Stimulated activated CD4-positive, alpha-beta T cell treated with anti-CD3 and anti-CD28 coated beads, Interleukin-12 subunit alpha, Interleukin-12 subunit beta, amount 100 ng/mL, for 24 hours (primary cell): Measurements from ENCODE around the gene SYNPO2L.
A peak's percentile ranks its signal among the peaks of the same experiment; 100 is the strongest.

Source experiments
- DNase-seq, 2 experiments: peaks; one replicate each; pipeline ENCODE4 v3.0.0-alpha.2; 2020; ENCODE audit warnings: low read depth in 2 of 2

The SYNPO2L gene

DNA sequence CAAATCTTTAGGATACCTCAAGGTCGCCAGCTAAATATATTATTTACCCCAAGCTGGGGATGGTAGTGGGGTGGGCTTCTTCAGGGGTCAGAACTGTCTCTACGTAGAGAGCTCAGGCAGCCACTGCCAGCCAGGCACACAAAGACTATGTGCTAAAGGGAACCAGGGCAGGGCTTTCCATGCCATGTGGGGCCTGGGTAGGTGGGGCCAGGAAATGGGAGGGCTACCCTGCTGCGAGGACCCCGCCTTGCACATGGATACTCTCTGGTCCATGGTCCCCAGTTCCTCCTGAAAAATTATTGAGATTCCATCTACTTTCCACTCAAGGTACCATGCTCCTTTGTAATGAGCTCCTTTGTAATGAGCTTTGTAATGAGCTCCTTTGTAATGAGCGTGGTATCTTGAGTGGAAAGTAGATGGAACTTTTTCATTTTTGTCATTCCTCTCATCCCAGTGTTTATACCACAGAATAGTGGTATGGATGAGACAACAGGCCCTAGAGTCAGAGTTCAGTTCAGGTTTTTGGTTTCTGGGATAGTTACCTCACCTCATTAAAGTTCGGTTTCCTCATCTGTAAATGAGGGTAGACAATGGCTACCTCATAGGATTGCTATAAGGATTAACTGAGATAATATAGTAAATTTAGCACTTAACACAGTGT is 5.8 kb downstream of the SYNPO2L start:
- DNase-seq, result no peak

DNA sequence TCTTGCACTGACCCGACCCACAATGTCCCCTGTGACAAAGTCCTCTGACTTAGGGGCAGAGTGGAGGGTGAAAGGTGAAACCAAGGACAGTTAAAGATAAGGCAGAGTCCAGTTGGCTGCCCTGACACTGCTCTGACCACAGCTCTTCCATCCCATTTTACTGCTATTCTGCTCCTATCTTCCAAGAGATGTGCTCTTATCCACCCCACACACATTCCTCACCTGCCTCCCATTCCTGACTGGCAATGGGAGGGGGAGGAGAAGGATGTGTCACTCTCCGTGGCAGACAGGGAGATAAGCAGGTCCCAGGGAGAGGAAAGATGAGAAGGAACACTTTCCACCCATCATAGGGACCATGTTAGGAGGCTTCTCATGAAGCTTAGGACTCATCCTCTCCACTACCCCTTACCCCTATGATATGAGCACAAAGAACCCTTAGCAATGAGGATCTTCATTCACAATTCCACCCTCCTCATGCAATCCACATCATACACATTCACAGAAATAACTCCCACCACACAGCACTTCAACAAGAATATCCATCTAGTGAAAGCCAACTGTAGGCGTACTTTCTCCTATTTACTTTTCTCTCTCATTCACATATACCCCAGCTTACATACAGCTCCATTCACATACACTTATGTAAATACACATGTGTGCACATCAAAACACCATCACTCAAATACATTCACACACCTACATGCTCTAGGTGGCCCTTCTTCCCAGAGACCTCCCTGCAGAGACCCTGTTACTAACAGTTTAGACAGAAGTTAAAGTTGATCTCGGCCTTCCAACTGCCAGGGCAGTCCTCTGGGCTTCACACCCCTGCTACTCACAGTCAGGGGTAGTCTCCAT is 6.6 kb downstream of the SYNPO2L start:
- DNase-seq, result no peak

DNA sequence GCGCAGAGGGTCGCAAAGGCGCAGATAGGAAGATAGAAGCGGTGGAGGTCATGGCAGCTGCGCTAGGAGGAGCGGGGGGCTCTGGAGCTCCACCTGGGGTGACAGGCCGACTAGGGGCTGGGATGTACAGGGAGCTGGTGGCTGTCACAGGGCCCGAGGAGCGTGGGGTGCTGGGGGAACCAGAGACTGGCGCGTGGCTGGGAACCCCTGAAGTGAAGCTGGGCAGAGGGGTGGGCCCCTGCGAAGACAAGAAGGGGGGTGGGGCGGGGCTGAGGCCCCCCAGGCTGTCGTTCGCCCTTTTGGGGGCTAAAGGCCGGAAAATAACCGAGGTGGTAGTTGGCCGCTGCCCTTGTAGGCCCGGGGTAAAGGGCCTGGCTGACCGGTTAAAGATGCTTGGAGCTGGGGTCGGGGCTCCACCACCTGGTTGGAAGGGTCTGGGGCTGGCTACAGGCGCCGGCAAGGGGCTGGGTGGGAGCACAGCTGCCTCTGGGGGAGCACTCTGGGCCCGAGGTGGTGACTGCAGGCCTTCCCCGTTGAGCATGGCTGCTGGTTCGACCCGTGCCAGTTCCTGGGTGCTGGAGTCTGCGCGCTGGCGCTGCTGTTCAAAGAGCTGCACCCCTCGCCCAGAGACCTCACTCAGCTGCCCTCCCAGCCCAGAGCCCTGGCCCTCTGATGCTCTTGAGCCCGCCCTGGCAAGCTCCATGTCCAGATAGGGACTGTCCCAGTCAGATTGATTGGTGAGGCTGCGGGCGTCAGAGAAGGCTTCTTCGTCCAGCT is 7.8 kb downstream of the SYNPO2L start:
- DNase-seq, result no peak

GRCh38 chr10:73647211-73647874 is 8.5 kb downstream of the SYNPO2L start:
- DNase-seq, result peak in 1 of 2 experiments; percentile 29

DNA sequence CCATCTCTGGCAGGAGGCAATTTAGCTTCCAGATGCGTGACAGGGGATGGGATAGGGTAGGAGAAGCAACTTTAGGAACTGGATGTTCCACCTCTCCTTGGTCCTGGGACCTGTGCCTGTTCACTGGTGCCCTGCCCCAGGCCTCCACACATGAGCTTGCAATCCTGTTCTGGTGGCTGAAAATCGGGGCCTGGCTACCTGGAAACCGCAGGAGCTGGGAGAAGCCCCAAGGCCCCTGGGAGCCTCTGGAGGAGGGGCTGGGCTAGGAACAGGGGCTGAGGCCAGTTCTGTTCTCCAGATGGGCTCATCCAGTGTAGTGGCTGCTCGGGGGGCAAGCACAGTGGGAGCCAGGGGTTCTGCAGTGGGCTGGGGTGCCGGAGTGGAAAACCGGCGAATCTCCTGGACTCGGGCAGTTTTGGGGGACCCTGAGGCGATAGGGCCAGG is 9.2 kb downstream of the SYNPO2L start:
- no peak for DNase-seq

- no peak for DNase-seq
Observed at GRCh38 chr10:73645251-73645650, 10.6 kb downstream of the SYNPO2L start.

- no peak for DNase-seq
Observed at GRCh38 chr10:73644767-73645166, 11.1 kb downstream of the SYNPO2L start.

DNA sequence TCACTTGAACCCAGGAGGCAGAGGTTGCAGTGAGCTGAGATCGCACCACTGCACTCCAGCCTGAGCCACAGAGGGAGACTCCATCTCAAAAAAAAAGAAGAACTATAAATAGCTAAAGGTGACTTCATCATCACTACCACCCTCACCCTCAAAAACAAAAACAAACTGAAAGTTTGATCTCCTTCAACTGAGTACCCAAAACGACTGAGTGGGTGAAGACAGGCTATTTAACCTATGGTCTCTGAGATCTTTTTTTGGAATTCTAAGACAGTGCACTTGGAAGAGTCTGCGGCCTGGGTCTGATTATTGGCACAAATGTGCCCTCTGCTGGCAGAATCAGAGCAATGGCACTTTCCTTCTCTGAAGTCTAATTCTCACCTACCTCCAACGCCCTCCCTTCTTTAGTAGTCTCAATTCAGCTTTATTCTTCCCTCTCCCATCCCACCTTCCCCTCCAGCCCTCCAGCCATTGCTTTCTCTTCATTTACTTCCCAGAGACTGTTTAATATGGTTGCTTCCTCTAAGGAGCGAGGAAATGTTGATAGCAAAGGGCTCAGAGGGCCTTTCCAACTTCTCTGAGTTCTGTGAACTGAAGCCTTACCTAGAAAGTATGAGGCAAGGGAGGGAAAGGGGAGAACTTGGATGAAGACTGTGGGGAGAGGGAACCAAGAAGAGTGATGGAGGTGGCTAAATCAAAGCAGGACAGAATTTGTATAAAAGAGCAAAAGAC is 11.7 kb downstream of the SYNPO2L start:
- peak in 1 of 2 experiments; percentile 23 for DNase-seq

- DNase-seq, result no peak
Observed at GRCh38 chr10:73643362-73643761, 12.5 kb downstream of the SYNPO2L start.

DNA sequence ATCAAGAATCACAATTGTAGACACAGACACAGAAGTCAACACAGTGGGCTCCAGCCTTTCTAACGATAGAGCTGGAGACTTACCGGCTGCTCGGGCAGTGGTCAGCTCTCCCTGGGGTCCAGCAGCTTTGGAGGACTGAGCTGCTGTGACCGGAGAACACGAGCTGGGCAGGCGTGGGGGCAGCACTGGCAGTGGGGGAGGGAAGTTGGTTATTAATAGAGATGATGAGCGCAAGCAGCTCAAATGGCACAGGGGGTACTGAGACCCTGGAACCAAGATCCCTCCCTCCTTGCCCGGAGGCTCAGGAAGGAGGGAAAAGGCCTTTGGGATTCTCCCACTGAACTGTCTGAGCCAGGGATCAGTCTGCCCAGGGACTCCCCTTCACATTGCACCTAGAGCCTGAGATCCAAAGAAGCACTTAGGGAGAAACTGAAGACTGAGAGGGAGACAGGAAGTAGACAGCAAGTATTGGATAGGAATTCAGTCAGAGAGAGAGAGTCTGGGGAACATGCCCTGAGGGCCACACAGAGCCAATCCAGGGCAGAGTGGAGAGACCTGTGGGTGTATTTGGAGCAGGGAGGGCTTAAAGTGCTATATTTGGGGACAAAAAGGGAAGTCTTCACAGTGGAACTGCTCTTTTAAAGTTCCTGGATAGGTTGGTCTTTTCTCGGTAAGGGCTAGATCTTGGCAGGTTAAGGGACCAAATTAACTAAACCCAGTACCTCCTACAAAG is 14.3 kb downstream of the SYNPO2L start, which contains the start of gene MYOZ1:
TSS of gene MYOZ1 (minus strand) at position 147 of the 733 bp plus-strand sequence. CDS start 1,457 bp downstream, outside the sequence.
- no peak for DNase-seq

DNA sequence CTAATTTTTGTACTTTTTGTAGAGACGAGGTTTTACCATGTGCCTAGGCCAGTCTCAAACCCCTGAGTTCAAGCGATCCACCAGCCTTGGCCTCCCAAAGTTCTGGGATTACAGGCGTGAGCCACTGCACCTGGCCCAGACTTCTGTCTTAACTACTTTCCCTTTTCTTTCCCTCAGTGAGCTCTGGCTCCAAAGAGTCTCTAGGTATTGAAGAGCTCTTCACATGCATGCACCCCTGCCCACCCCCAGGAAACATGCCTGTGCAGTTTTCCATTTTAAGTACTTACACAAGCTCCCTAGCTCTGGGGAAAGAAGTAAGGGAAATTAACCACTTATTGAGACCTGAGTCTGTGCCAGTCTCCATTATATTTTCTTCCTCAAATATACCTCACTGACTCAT is 16.5 kb downstream of the SYNPO2L start:
- no peak for DNase-seq

- no peak for DNase-seq
Observed at GRCh38 chr10:73635781-73636180, 20.0 kb downstream of the SYNPO2L start.

- DNase-seq, result no peak
Observed at GRCh38 chr10:73634421-73634820, 21.4 kb downstream of the SYNPO2L start.

GRCh38 chr10:73629165-73629564 is 26.7 kb downstream of the SYNPO2L start:
- DNase-seq, result no peak

- no peak for DNase-seq
Observed at GRCh38 chr10:73628405-73628804, 27.4 kb downstream of the SYNPO2L start.

- DNase-seq, result no peak
Observed at GRCh38 chr10:73627300-73627699, 28.5 kb downstream of the SYNPO2L start.

DNA sequence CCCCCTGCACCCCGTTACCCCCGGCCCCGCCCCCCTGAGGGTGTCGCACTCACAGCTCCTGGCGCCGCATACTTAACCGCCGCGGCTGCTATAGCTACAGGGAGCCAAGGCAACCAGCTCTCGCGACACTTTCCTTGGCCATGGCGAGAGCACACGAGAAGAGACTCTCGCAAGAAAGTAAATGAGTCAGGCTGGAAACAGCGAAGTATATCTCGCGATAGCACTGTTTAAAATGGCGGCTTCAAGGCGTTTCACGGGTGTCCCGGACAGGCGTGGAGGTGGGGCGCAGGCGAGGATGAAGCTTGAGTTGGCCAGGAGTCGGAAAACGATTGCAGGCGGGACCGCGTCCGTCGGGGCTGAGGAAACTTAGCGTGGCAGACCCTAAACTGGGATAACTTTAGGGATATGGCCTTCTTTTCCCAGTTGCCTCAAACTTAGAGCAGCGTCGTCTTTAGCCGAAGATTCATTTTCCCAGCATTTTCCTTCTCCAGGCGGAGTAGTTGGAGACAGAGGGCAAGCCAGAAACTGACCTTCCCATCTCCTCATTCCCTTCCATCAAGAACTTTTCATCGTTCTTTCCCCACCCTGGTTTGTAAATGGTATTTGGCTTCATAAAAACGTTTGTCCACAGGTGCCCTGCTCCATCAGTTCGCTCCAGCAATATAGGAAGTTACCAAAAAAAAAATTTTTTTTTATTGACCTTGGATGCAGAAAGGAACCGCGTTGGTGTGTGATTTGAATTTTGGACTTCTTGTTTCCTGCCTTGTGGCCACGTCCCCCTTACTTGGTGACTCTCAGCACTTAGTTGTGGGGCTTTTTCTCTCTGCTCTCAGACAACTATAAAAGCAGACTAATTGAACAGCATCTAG is 29.7 kb downstream of the SYNPO2L start:
- peak; percentile 84 to 88 for DNase-seq

DNA sequence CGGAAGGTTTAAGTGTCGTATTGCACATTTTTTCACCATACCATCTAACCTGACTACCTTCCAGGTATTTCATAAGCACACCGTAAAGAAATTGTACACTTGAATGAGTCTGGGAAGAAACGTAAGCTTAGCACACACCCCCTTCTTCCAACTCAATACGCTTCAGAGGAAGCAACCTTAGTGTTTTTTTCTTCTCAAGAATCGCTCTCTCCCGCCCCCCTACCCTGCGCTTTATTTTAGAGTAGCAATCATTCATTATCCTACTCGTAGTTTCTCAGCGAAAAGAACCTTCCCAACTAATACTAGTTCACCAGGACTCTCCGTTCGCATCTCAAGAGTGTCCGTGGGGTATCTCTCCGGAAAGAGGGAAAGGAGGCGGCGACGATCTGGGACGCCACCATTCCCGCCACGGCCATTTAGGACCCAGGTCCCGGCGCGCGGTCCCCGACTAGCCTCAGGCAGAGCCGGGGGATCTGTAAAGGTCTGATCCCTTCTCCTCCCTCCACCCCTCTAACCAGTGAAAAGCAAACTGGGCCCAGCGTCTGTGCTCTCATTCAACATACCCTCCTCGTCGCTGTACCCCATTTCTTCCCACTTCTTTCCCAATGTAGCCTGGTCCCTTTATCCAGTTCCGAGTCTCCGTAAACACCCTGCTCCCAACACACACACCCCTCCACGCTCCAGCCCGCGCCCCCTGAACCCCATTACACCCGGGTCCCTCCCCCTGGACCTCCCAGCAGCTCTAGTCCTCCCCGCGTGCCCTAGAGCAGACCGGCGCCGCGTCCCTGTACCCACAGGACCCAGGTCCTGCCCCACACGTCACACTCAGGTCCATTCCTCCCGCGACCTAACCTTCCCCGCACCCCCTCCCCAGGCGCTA is 30.6 kb downstream of the SYNPO2L start:
- no peak for DNase-seq
